ENCODE measurements around the gene CAB39L. TPM values are rescaled to one million over a fixed set of nuclear protein-coding genes. Genes with fewer than 3 reads are reported as not detected.
A peak's percentile ranks its signal among the peaks of the same experiment; 100 is the strongest.

Gene CAB39L
- total RNA-seq, 1 experiment from 2014 or later: 3.2 TPM

DNA sequence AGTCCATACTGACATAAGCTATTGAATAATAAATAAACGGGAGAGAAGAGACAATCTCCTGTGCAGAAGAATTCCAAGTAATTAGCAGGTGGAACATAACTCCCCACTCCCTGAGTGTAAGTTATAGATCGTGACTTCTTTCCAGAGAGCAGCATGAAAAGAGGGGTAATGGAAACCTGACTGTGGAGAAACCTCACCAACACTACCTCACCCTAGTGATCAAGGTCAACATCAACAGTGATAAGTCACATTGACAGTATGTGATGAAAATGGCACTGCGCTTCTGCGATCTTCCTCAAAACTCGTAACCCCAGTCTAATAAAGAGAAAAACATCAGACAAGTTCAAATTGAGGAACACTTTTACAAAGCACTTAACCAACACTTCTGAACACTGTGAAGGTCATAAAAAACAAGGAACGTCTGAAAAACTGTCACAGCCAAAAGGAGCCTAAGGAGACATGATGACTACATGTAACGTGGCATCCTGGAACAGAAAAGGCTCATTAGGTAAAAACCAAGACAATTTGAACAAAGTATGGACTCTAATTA lies 19.8 kb downstream of the CAB39L start:
- H3K27me3 Mint-ChIP-seq (ENCODE audit: unreplicated experiment): no peaks in the 10 kb centered on the region
- no peaks in the 10 kb centered on the region for H3K9me3 Mint-ChIP-seq (ENCODE audit: low read depth, unreplicated experiment)
- no TSS peak for BruUV-seq (replicated peaks)
- no peaks in the 10 kb centered on the region for H3K4me1 Mint-ChIP-seq (ENCODE audit: low read depth, unreplicated experiment)
- H3K36me3 Mint-ChIP-seq (ENCODE audit: insufficient read depth, unreplicated experiment): no peaks in the 10 kb centered on the region
- H3K27ac Mint-ChIP-seq (ENCODE audit: unreplicated experiment): no peak overlapping the region
- CTCF ChIA-PET: no interaction called here
- no peak for DNase-seq
- intact Hi-C loops (cut with micrococcal nuclease; ENCODE audit: unreplicated experiment): no loop called here
- H3K4me3 Mint-ChIP-seq (ENCODE audit: low read depth, unreplicated experiment): no peak overlapping the region
- TF ChIP-seq, protein P1, sequence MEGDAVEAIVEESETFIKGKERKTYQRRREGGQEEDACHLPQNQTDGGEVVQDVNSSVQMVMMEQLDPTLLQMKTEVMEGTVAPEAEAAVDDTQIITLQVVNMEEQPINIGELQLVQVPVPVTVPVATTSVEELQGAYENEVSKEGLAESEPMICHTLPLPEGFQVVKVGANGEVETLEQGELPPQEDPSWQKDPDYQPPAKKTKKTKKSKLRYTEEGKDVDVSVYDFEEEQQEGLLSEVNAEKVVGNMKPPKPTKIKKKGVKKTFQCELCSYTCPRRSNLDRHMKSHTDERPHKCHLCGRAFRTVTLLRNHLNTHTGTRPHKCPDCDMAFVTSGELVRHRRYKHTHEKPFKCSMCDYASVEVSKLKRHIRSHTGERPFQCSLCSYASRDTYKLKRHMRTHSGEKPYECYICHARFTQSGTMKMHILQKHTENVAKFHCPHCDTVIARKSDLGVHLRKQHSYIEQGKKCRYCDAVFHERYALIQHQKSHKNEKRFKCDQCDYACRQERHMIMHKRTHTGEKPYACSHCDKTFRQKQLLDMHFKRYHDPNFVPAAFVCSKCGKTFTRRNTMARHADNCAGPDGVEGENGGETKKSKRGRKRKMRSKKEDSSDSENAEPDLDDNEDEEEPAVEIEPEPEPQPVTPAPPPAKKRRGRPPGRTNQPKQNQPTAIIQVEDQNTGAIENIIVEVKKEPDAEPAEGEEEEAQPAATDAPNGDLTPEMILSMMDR (IDR thresholded peaks at IDR 0.05; ENCODE audit: unreplicated experiment): no peak

DNA sequence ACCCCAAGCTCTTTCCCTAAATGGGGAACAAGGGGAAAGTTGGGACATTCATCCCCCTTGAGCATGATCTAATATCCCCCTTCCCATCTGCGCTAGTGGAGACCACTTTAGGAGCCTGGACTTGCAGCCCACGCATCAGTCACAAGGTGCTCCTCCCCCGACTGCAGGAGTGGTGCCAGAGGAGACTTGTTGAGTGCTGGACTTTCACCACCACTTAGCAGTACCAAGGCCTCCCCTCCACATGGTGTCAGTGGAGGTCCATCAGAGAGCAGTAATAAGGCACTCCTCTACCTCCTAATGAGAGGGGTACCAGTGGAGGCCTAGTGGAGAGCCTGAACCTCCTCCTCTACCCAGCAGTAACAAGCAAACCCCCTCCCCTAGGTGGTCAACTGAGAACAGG lies 22.5 kb downstream of the CAB39L start:
- Mint-ChIP-seq H3K9me3 (ENCODE audit: low read depth, unreplicated experiment) (no peaks in the 10 kb centered on the region), H3K27me3 (ENCODE audit: unreplicated experiment) (no peaks in the 10 kb centered on the region), H3K4me3 (ENCODE audit: low read depth, unreplicated experiment) (no peak overlapping the region), H3K27ac (ENCODE audit: unreplicated experiment) (no peak overlapping the region), H3K4me1 (ENCODE audit: low read depth, unreplicated experiment) (no peaks in the 10 kb centered on the region), H3K36me3 (ENCODE audit: insufficient read depth, unreplicated experiment) (no peaks in the 10 kb centered on the region)
- CTCF ChIA-PET: no interaction called here
- intact Hi-C loops (cut with micrococcal nuclease; ENCODE audit: unreplicated experiment): no loop called here
- BruUV-seq (replicated peaks): no TSS peak
- DNase-seq: peak; percentile 7
- TF ChIP-seq, protein P1 (IDR thresholded peaks at IDR 0.05; ENCODE audit: unreplicated experiment): no peak

DNA sequence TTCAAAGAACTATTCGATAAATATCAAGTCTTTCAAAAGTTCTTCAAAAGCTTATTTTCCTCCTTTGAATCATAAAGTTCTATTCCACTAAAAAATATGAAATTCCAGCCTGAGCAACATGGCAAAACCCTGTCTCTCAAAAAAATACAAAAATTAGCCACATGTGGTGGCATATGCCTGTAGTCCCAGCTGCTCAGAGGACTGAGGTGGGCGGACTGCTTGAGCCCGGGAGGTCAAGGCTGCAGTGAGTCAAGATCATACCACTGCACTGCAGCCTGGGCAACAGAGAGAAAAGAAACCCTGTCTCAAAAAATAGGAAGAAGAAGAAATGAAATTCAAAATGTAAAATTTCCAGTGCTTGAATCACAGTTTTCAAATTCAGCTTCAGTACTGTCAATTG lies 24.6 kb downstream of the CAB39L start:
- H3K27me3 Mint-ChIP-seq (ENCODE audit: unreplicated experiment): no peaks in the 10 kb centered on the region
- H3K36me3 Mint-ChIP-seq (ENCODE audit: insufficient read depth, unreplicated experiment): no peaks in the 10 kb centered on the region
- H3K27ac Mint-ChIP-seq (ENCODE audit: unreplicated experiment): no peak overlapping the region
- BruUV-seq (replicated peaks): no TSS peak
- H3K4me3 Mint-ChIP-seq (ENCODE audit: low read depth, unreplicated experiment): no peak overlapping the region
- TF ChIP-seq, protein P1 (IDR thresholded peaks at IDR 0.05; ENCODE audit: unreplicated experiment): no peak
- CTCF ChIA-PET: no interaction called here
- H3K9me3 Mint-ChIP-seq (ENCODE audit: low read depth, unreplicated experiment): no peaks in the 10 kb centered on the region
- H3K4me1 Mint-ChIP-seq (ENCODE audit: low read depth, unreplicated experiment): no peaks in the 10 kb centered on the region
- no peak for DNase-seq
- intact Hi-C loops (cut with micrococcal nuclease; ENCODE audit: unreplicated experiment): no loop called here

GRCh38 chr13:49418206-49418605 lies 25.7 kb downstream of the CAB39L start:
- TF ChIP-seq, protein P1 (IDR thresholded peaks at IDR 0.05; ENCODE audit: unreplicated experiment): no peak
- CTCF ChIA-PET: no interaction called here

More at GRCh38 chr13:49418206-49418605, 25.7 kb downstream of the CAB39L start:
- H3K27me3 Mint-ChIP-seq (ENCODE audit: unreplicated experiment): no peaks in the 10 kb centered on the region
- no peaks in the 10 kb centered on the region for H3K9me3 Mint-ChIP-seq (ENCODE audit: low read depth, unreplicated experiment)
- intact Hi-C loops (cut with micrococcal nuclease; ENCODE audit: unreplicated experiment): no loop called here
- H3K4me1 Mint-ChIP-seq (ENCODE audit: low read depth, unreplicated experiment): no peaks in the 10 kb centered on the region
- no TSS peak for BruUV-seq (replicated peaks)
- no peak for DNase-seq
- H3K4me3 Mint-ChIP-seq (ENCODE audit: low read depth, unreplicated experiment): no peak overlapping the region
- H3K27ac Mint-ChIP-seq (ENCODE audit: unreplicated experiment): no peak overlapping the region
- no peaks in the 10 kb centered on the region for H3K36me3 Mint-ChIP-seq (ENCODE audit: insufficient read depth, unreplicated experiment)
